NT2/D1 (cell line): ENCODE data around the gene ATXN7.

Source experiments
- DNase-seq: peaks from one replicate; pipeline ENCODE4 v3.0.0-alpha.2; 2011; ENCODE audit warnings: low read depth, low spot score
- H3K27me3 ChIP-seq: 2 replicates; pipeline ENCODE4 v1.6.0; 2011; ENCODE audit warnings: mild to moderate bottlenecking; ENCODE audit not compliant: insufficient read length, insufficient read depth
- H3K36me3 ChIP-seq: 2 replicates; pipeline ENCODE4 v1.6.1; 2011; ENCODE audit warnings: mild to moderate bottlenecking, low read length, mixed read lengths; ENCODE audit not compliant: insufficient read depth, insufficient read length
- H3K4me1 ChIP-seq: 2 replicates; pipeline ENCODE4 v1.5.1; 2011; ENCODE audit not compliant: insufficient read depth, insufficient read length
- H3K4me3 ChIP-seq: 2 replicates; pipeline ENCODE4 v1.5.1; 2011; ENCODE audit warnings: low read depth; ENCODE audit not compliant: insufficient read length
- H3K9ac ChIP-seq: 2 replicates; pipeline ENCODE4 v1.6.0; 2011; ENCODE audit warnings: low read depth; ENCODE audit not compliant: insufficient read length
- H3K9me3 ChIP-seq: 2 replicates; pipeline ENCODE4 v1.5.1; 2011; ENCODE audit warnings: mild to moderate bottlenecking, low read length; ENCODE audit not compliant: insufficient read depth
- SUZ12 ChIP-seq: IDR thresholded peaks from 2 replicates; pipeline ENCODE4 v1.6.1; 2011; ENCODE audit not compliant: insufficient read length, insufficient read depth; ENCODE audit errors: extremely low read depth
- YY1 ChIP-seq: IDR thresholded peaks from 2 replicates; pipeline ENCODE4 v1.6.1; 2011; ENCODE audit not compliant: insufficient read length, insufficient read depth
- ZNF274 ChIP-seq: IDR thresholded peaks from 2 replicates; pipeline ENCODE4 v1.6.1; 2011; ENCODE audit warnings: mild to moderate bottlenecking, low read depth, low read length

ATXN7 gene

GRCh38 chr3:63867225-63867624, 3.6 kb downstream of the ATXN7 start:
- no peaks in the 10 kb centered on the region for H3K9me3 ChIP-seq
- TF ChIP-seq SUZ12 (no peak), ZNF274 (no peak), YY1 (no peak)
- no peak overlapping the region for H3K4me3 ChIP-seq
- H3K27me3 ChIP-seq, result no peaks in the 10 kb centered on the region
- no peak overlapping the region for H3K9ac ChIP-seq
- H3K4me1 ChIP-seq, result no peaks in the 10 kb centered on the region
- DNase-seq, result no peak
- peaks cover 19% of the 10 kb centered on the region for H3K36me3 ChIP-seq

- H3K4me1 ChIP-seq, result no peaks in the 10 kb centered on the region
- H3K9ac ChIP-seq, result no peak overlapping the region
- no peak for TF ChIP-seq YY1
- TF ChIP-seq ZNF274, result no peak
- no peak for TF ChIP-seq SUZ12
- peaks cover 23% of the 10 kb centered on the region for H3K36me3 ChIP-seq
- H3K4me3 ChIP-seq, result no peak overlapping the region
- DNase-seq, result no peak
- no peaks in the 10 kb centered on the region for H3K9me3 ChIP-seq
- no peaks in the 10 kb centered on the region for H3K27me3 ChIP-seq
Observed at GRCh38 chr3:63869940-63870614, 6.4 kb downstream of the ATXN7 start.

- no peak for DNase-seq
- Histone ChIP-seq H3K27me3 (no peaks in the 10 kb centered on the region), H3K4me1 (no peaks in the 10 kb centered on the region), H3K9me3 (no peaks in the 10 kb centered on the region), H3K9ac (no peak overlapping the region), H3K4me3 (no peak overlapping the region), H3K36me3 (peaks cover 23% of the 10 kb centered on the region)
- TF ChIP-seq YY1 (no peak), ZNF274 (no peak), SUZ12 (no peak)
Observed at GRCh38 chr3:63870615-63871005, 6.9 kb downstream of the ATXN7 start.

- peaks cover 10% of the 10 kb centered on the region for H3K36me3 ChIP-seq
- no peak overlapping the region for H3K9ac ChIP-seq
- no peak for DNase-seq
- no peak overlapping the region for H3K4me3 ChIP-seq
- H3K4me1 ChIP-seq, result no peaks in the 10 kb centered on the region
- H3K27me3 ChIP-seq, result no peaks in the 10 kb centered on the region
- no peaks in the 10 kb centered on the region for H3K9me3 ChIP-seq
- TF ChIP-seq ZNF274 (no peak), YY1 (no peak), SUZ12 (no peak)
Observed at GRCh38 chr3:63872135-63872924, 8.7 kb downstream of the ATXN7 start.

- no peaks in the 10 kb centered on the region for H3K4me1 ChIP-seq
- no peaks in the 10 kb centered on the region for H3K9me3 ChIP-seq
- DNase-seq, result no peak
- H3K36me3 ChIP-seq, result peaks cover 5% of the 10 kb centered on the region
- H3K9ac ChIP-seq, result no peak overlapping the region
- H3K27me3 ChIP-seq, result no peaks in the 10 kb centered on the region
- TF ChIP-seq ZNF274, result no peak
- TF ChIP-seq SUZ12, result no peak
- TF ChIP-seq YY1, result no peak
- H3K4me3 ChIP-seq, result no peak overlapping the region
Observed at GRCh38 chr3:63874769-63875168, 11.1 kb downstream of the ATXN7 start.

- H3K27me3 ChIP-seq, result no peaks in the 10 kb centered on the region
- DNase-seq, result no peak
- H3K36me3 ChIP-seq, result peaks cover 4% of the 10 kb centered on the region
- no peak overlapping the region for H3K4me3 ChIP-seq
- H3K4me1 ChIP-seq, result no peaks in the 10 kb centered on the region
- no peaks in the 10 kb centered on the region for H3K9me3 ChIP-seq
- TF ChIP-seq ZNF274 (no peak), YY1 (no peak), SUZ12 (no peak)
- no peak overlapping the region for H3K9ac ChIP-seq
Observed at GRCh38 chr3:63875510-63875909, 11.8 kb downstream of the ATXN7 start.

GRCh38 chr3:63876260-63876659, 12.6 kb downstream of the ATXN7 start:
- no peaks in the 10 kb centered on the region for H3K27me3 ChIP-seq
- H3K9me3 ChIP-seq, result no peaks in the 10 kb centered on the region
- no peak for DNase-seq
- no peak overlapping the region for H3K4me3 ChIP-seq
- TF ChIP-seq ZNF274, result no peak
- TF ChIP-seq SUZ12, result no peak
- no peak for TF ChIP-seq YY1
- H3K9ac ChIP-seq, result no peak overlapping the region
- peaks cover 4% of the 10 kb centered on the region for H3K36me3 ChIP-seq
- H3K4me1 ChIP-seq, result no peaks in the 10 kb centered on the region
